Esophagus squamous epithelium (tissue), 5 donors: Measurements from ENCODE around the gene CPLX4. TPM values are rescaled to one million over a fixed set of nuclear protein-coding genes. Genes with fewer than 3 reads are reported as not detected.

Experiments
- DNase-seq: peaks from one replicate; lab custom pipeline; 2025; lab: John Stamatoyannopoulos, UW
- H3K27ac ChIP-seq, 4 donors: fragments of 200-600 bp; sonication (generic); one replicate each; pipeline ENCODE4 v1.5.1; 2016 to 2019; ENCODE audit warnings: mild to moderate bottlenecking in 1 of 4
- H3K27me3 ChIP-seq, 4 donors: fragments of 200-600 bp; sonication (generic); 1 replicate in 3 of 4; 2 replicates in 1 of 4; pipeline versions ENCODE4 v1.5.1 to v1.6.0; 2017 to 2021; ENCODE audit warnings: antibody characterized with exemption in 1 of 4
- H3K36me3 ChIP-seq, 3 donors: fragments of 200-600 bp; sonication (generic); one replicate each; pipeline ENCODE4 v1.5.1; 2016 to 2019
- H3K4me1 ChIP-seq, 3 donors: fragments of 200-600 bp; sonication (generic); one replicate each; pipeline ENCODE4 v1.5.1; 2017 to 2019
- H3K4me3 ChIP-seq, 4 donors: fragments of 200-600 bp; sonication (generic); 1 replicate in 3 of 4; 2 replicates in 1 of 4; pipeline ENCODE4 v1.5.1; 2016 to 2019; ENCODE audit warnings: mild to moderate bottlenecking in 2 of 4, moderate library complexity in 1 of 4
- H3K9me3 ChIP-seq, 3 donors: fragments of 200-600 bp; sonication (generic); one replicate each; pipeline ENCODE4 v1.5.1; 2016 to 2019
- POLR2A ChIP-seq, 4 donors: fragments of 450-650 bp; IDR thresholded peaks; one replicate each; pipeline ENCODE4 v1.6.1; 2017; ENCODE audit warnings: antibody characterized with exemption in 4 of 4, mild to moderate bottlenecking in 4 of 4, moderate library complexity in 3 of 4
- WGBS, 2 donors: methylation state at CpG; one replicate each; pipeline ENCODE4 v1.1.5; 2018; 5-methylcytosine and 5-hydroxymethylcytosine counted together
- intact Hi-C: fragments of 100-400 bp; cut with DNase I; formaldehyde crosslinking; loops from one replicate; pipeline ENCODE4 v1.15.0; 2022
- total RNA-seq, 4 donors: library from RNA; depleted of rRNA; stranded (reverse); fragments of >200 nt; gene quantifications; one replicate each; pipeline ENCODE4 v1.1.0, GENCODE V29; 2016
- TF ChIP-seq, protein P1 (sequence below), 6 experiments: fragments of 450-650 bp in 4 of 6; fragments of 200-600 bp in 2 of 6; sonication (generic) in 2 of 6; IDR thresholded peaks; one replicate each; pipeline ENCODE4 v1.5.1; 2016 to 2019; ENCODE audit warnings: antibody characterized with exemption in 6 of 6, mild to moderate bottlenecking in 4 of 6, moderate library complexity in 4 of 6
- donor health status: DM: yes; HTN: yes; CAD: no.

The CPLX4 gene
- total RNA-seq, 4 donors from 2014 or later = 0.31 TPM; not detected in 3

- Histone ChIP-seq H3K9me3 (no peaks in the 10 kb centered on the region), H3K27me3 (peaks cover 0 to 48% (median 3%) of the 10 kb centered on the region in 4 donors), H3K27ac (no peak overlapping the region), H3K4me3 (no peak overlapping the region), H3K4me1 (no peaks in the 10 kb centered on the region), H3K36me3 (no peaks in the 10 kb centered on the region)
- intact Hi-C loops = no loop called here
- no peak for DNase-seq
- TF ChIP-seq, protein P1, sequence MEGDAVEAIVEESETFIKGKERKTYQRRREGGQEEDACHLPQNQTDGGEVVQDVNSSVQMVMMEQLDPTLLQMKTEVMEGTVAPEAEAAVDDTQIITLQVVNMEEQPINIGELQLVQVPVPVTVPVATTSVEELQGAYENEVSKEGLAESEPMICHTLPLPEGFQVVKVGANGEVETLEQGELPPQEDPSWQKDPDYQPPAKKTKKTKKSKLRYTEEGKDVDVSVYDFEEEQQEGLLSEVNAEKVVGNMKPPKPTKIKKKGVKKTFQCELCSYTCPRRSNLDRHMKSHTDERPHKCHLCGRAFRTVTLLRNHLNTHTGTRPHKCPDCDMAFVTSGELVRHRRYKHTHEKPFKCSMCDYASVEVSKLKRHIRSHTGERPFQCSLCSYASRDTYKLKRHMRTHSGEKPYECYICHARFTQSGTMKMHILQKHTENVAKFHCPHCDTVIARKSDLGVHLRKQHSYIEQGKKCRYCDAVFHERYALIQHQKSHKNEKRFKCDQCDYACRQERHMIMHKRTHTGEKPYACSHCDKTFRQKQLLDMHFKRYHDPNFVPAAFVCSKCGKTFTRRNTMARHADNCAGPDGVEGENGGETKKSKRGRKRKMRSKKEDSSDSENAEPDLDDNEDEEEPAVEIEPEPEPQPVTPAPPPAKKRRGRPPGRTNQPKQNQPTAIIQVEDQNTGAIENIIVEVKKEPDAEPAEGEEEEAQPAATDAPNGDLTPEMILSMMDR (IDR thresholded peaks at IDR 0.05) = no peak
- no peak for TF ChIP-seq POLR2A (IDR thresholded peaks at IDR 0.05)
These were observed 25.1 kb downstream of the CPLX4 start for GRCh38 chr18:59293317-59293716.

GRCh38 chr18:59286341-59286740 lies 32.1 kb downstream of the CPLX4 start:
- Histone ChIP-seq H3K27ac (no peak overlapping the region), H3K4me3 (no peak overlapping the region), H3K4me1 (no peaks in the 10 kb centered on the region), H3K36me3 (no peaks in the 10 kb centered on the region), H3K9me3 (no peaks in the 10 kb centered on the region), H3K27me3 (peaks cover 0 to 11% (median 0%) of the 10 kb centered on the region in 4 donors)
- TF ChIP-seq, protein P1 (IDR thresholded peaks at IDR 0.05) = no peak
- TF ChIP-seq POLR2A (IDR thresholded peaks at IDR 0.05) = no peak
- intact Hi-C loops = no loop called here
- DNase-seq = no peak
- WGBS, 2 donors = 49 to 65% methylated on average over 6 of the region's 6 CpGs

GRCh38 chr18:59282341-59282740 lies 36.1 kb downstream of the CPLX4 start:
- Histone ChIP-seq H3K27ac (no peak overlapping the region), H3K36me3 (no peaks in the 10 kb centered on the region), H3K4me1 (no peaks in the 10 kb centered on the region), H3K9me3 (no peaks in the 10 kb centered on the region), H3K27me3 (no peaks in the 10 kb centered on the region), H3K4me3 (no peak overlapping the region)
- no peak for TF ChIP-seq POLR2A (IDR thresholded peaks at IDR 0.05)
- TF ChIP-seq, protein P1 (IDR thresholded peaks at IDR 0.05) = no peak
- DNase-seq = no peak
- intact Hi-C loops = no loop called here
- 78 to 82% methylated on average over 11 of the region's 11 CpGs for WGBS, 2 donors

- peaks cover 0 to 7% (median 3%) of the 10 kb centered on the region in 4 donors for H3K27me3 ChIP-seq
- intact Hi-C loops = no loop called here
- no peaks in the 10 kb centered on the region for H3K9me3 ChIP-seq
- TF ChIP-seq, protein P1 (IDR thresholded peaks at IDR 0.05) = no peak
- TF ChIP-seq POLR2A (IDR thresholded peaks at IDR 0.05) = no peak
- 52 to 63% methylated on average over 1 of the region's 1 CpG for WGBS, 2 donors
- no peak overlapping the region for H3K27ac ChIP-seq
- H3K4me3 ChIP-seq = no peak overlapping the region
- no peaks in the 10 kb centered on the region for H3K4me1 ChIP-seq
- no peaks in the 10 kb centered on the region for H3K36me3 ChIP-seq
- DNase-seq = no peak
These were observed 38.7 kb downstream of the CPLX4 start for GRCh38 chr18:59279722-59280121.

GRCh38 chr18:59279193-59279592 lies 39.3 kb downstream of the CPLX4 start:
- peaks cover 0 to 13% (median 7%) of the 10 kb centered on the region in 4 donors for H3K27me3 ChIP-seq

More at GRCh38 chr18:59279193-59279592, 39.3 kb downstream of the CPLX4 start:
- Histone ChIP-seq H3K36me3 (no peaks in the 10 kb centered on the region), H3K4me1 (peaks cover 0 to 2% (median 0%) of the 10 kb centered on the region in 3 donors), H3K9me3 (no peaks in the 10 kb centered on the region), H3K4me3 (no peak overlapping the region), H3K27ac (no peak overlapping the region)
- DNase-seq = no peak
- WGBS, 2 donors = 61 to 78% methylated on average over 3 of the region's 3 CpGs
- TF ChIP-seq, protein P1 (IDR thresholded peaks at IDR 0.05) = no peak
- no peak for TF ChIP-seq POLR2A (IDR thresholded peaks at IDR 0.05)
- intact Hi-C loops = no loop called here
